Right ventricle myocardium superior (tissue), 1 donor: Measurements from ENCODE around the gene HDAC4. TPM values are rescaled to one million over a fixed set of nuclear protein-coding genes. Genes with fewer than 3 reads are reported as not detected.

ENCODE experiments used
- ATAC-seq: fragments of 200-7000 bp; cut with Tn5 transposase; one replicate; pipeline ENCODE4 v1.9.1; 2020; ENCODE audit warnings: mild to moderate bottlenecking; ENCODE audit not compliant: poor library complexity
- DNase-seq: peaks from one replicate; pipeline ENCODE4 v3.0.0-alpha.2; 2020
- intact Hi-C: fragments of 100-400 bp; cut with DNase I; formaldehyde crosslinking; loops from one replicate; pipeline ENCODE4 v1.11.2; 2022
- total RNA-seq: library from RNA; stranded (reverse); fragmentation: NEBNext Ultra II Directional; extraction: Animal tissue kit (Norgen Biotek cat#: 25700); gene quantifications from one replicate; pipeline ENCODE4 v1.2.1, GENCODE V29; 2021
- donor health status: DM: no; HTN: yes; CAD: no; lungs with severe emphysema.

The HDAC4 gene
- total RNA-seq, 1 donor from 2014 or later = 24.9 TPM

- ATAC-seq (no peak), DNase-seq (peak; percentile 28)
- intact Hi-C loops = loop anchor here (10.0 kb wide), 3 partner anchors 69 to 959 kb away; no protein-coding TSS in a partner anchor
These were observed 364.7 kb downstream of the HDAC4 start for GRCh38 chr2:239035997-239036731.

- intact Hi-C loops = loop anchor here (10.0 kb wide), 3 partner anchors 69 to 959 kb away; no protein-coding TSS in a partner anchor
These were observed 365.4 kb downstream of the HDAC4 start for GRCh38 chr2:239035361-239035814.

GRCh38 chr2:239034561-239035341 is 366.1 kb downstream of the HDAC4 start:
- intact Hi-C loops = loop anchor here (10.0 kb wide), 3 partner anchors 70 to 960 kb away; no protein-coding TSS in a partner anchor
- DNase-seq (no peak), ATAC-seq (peak; percentile 11)

More at GRCh38 chr2:239035361-239035814, 365.4 kb downstream of the HDAC4 start:
- DNase-seq (peak; percentile 75), ATAC-seq (peak; percentile 92)

- intact Hi-C loops = loop anchor here (10.0 kb wide), 3 partner anchors 71 to 961 kb away; no protein-coding TSS in a partner anchor
- DNase-seq = no peak
- no peak for ATAC-seq
These were observed 366.8 kb downstream of the HDAC4 start for GRCh38 chr2:239033801-239034560.

GRCh38 chr2:239029958-239030357 is 370.9 kb downstream of the HDAC4 start:
- intact Hi-C loops = loop anchor here (10.0 kb wide), 3 partner anchors 75 to 965 kb away; no protein-coding TSS in a partner anchor
- ATAC-seq (no peak), DNase-seq (no peak)

- intact Hi-C loops = no loop called here
- DNase-seq (no peak), ATAC-seq (no peak)
These were observed 372.6 kb downstream of the HDAC4 start for GRCh38 chr2:239028253-239028619.

- DNase-seq = no peak
- ATAC-seq = no peak
- intact Hi-C loops = no loop called here
These were observed 373.2 kb downstream of the HDAC4 start for GRCh38 chr2:239027391-239028252.

GRCh38 chr2:239026711-239027361 is 374.0 kb downstream of the HDAC4 start:
- intact Hi-C loops = no loop called here
- ATAC-seq (peak; percentile 65), DNase-seq (no peak)

- intact Hi-C loops = no loop called here
- no peak for DNase-seq
- no peak for ATAC-seq
These were observed 374.8 kb downstream of the HDAC4 start for GRCh38 chr2:239025951-239026461.

- ATAC-seq (no peak), DNase-seq (no peak)
- intact Hi-C loops = no loop called here
These were observed 375.6 kb downstream of the HDAC4 start for GRCh38 chr2:239025096-239025801.

- no peak for DNase-seq
- ATAC-seq = no peak
These were observed 376.6 kb downstream of the HDAC4 start for GRCh38 chr2:239024226-239024625.

GRCh38 chr2:239022437-239023260 is 378.2 kb downstream of the HDAC4 start:
- DNase-seq = no peak
- intact Hi-C loops = no loop called here
- no peak for ATAC-seq

More at GRCh38 chr2:239024226-239024625, 376.6 kb downstream of the HDAC4 start:
- intact Hi-C loops = no loop called here

GRCh38 chr2:239021651-239022436 is 379.0 kb downstream of the HDAC4 start:
- intact Hi-C loops = no loop called here
- ATAC-seq = no peak
- no peak for DNase-seq

- intact Hi-C loops = no loop called here
- no peak for ATAC-seq
- DNase-seq = no peak
These were observed 379.6 kb downstream of the HDAC4 start for GRCh38 chr2:239021224-239021623.

GRCh38 chr2:239020541-239021041 is 380.2 kb downstream of the HDAC4 start:
- ATAC-seq (no peak), DNase-seq (no peak)
- intact Hi-C loops = no loop called here
